Fibroblast of mammary gland (primary cell): ENCODE data around the gene P2RX5.

Source experiments
- DNase-seq: peaks from one replicate; pipeline ENCODE4 v3.0.0-alpha.2; 2010; ENCODE audit warnings: low read depth
- H3K4me3 ChIP-seq: 2 replicates; pipeline ENCODE4 v1.5.1; 2011; ENCODE audit warnings: low read depth, mild to moderate bottlenecking, low read length, moderate library complexity; ENCODE audit not compliant: control insufficient read depth
- CTCF ChIP-seq: conservative IDR thresholded peaks from 2 replicates; pipeline ENCODE4 v1.5.1; 2011; ENCODE audit warnings: low read depth, low read length, inconsistent platforms; ENCODE audit not compliant: control insufficient read depth, insufficient read depth

The P2RX5 gene

DNA sequence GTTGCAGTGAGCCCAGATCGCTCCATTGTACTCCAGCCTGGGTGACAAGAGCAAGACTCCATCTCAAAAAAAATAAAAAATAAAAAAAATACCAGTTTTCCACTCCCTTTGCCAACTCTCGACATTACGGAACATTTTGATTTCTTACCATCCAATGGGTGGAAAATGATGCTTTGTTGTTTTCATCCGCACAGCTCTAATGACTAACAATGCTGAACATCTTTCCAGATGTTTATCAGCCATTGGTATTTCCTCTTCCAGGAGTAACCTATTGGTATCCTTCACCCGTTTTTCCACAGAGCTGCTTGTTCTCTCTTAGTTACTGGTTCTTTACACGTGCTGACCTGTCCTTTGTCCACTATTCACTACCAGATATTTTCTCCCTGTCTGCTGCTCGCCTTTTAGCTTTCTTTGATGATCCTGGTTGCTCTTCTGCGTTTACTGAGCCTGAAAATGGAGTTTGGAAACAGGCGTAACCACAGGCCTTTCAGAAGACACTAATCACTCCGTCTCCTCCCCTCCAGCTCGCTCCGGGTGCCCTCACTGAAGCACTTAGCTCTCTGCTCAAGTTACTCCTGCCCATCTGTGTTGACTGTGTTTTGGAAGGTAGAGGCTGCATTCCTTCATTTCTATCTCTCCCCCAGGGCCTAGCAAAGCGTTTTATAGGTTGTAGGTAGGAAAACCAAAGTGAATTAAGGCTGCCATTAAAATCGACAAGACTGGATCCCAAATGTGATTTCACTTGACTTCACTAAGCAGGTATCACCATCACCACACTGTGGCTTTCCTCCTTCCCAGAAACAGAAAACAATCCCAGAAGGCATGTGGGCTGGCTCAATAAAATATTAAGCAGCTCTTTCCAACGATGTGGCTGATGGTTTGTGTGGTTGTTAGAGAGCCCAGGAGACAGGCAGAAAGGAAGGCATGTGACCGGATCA is 68.9 kb downstream of the P2RX5 start:
- no peak for DNase-seq
- no peak overlapping the region for H3K4me3 ChIP-seq
- TF ChIP-seq CTCF = no peak
